ENCODE measurements around the gene RNF2.

Gene RNF2

GRCh38 chr1:185017338-185017737, 28.0 kb upstream of the RNF2 start:
- TF ChIP-seq, protein P1, sequence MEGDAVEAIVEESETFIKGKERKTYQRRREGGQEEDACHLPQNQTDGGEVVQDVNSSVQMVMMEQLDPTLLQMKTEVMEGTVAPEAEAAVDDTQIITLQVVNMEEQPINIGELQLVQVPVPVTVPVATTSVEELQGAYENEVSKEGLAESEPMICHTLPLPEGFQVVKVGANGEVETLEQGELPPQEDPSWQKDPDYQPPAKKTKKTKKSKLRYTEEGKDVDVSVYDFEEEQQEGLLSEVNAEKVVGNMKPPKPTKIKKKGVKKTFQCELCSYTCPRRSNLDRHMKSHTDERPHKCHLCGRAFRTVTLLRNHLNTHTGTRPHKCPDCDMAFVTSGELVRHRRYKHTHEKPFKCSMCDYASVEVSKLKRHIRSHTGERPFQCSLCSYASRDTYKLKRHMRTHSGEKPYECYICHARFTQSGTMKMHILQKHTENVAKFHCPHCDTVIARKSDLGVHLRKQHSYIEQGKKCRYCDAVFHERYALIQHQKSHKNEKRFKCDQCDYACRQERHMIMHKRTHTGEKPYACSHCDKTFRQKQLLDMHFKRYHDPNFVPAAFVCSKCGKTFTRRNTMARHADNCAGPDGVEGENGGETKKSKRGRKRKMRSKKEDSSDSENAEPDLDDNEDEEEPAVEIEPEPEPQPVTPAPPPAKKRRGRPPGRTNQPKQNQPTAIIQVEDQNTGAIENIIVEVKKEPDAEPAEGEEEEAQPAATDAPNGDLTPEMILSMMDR (IDR thresholded peaks at IDR 0.05; ENCODE audit: insufficient read depth, missing control alignments) = no peak
- DNase-seq (ENCODE audit: insufficient read length, low spot score) = no peak
- no peak for FAIRE-seq

DNA sequence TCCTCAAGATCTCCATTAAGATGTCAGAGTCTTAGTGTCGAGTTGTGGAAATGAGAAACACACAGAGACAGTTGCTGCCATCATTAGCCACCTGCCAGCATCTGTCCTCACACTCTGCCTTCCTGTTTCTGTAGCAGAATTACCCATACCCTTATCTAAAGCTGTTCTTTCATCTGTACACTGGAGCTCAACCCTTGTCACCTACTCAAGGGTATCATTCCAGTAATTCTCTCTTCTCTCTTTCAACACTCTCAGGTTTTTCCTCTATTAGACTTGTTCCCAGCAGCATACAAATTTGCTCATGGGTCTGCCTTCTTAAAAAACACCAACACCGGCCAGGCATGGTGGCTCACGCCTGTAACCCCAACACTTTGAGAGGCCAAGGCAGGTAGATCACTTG, 27.4 kb upstream of the RNF2 start:
- FAIRE-seq (no peak), DNase-seq (ENCODE audit: insufficient read length, low spot score) (no peak)
- TF ChIP-seq, protein P1 (IDR thresholded peaks at IDR 0.05; ENCODE audit: insufficient read depth, missing control alignments) = no peak

GRCh38 chr1:185027252-185027882, 18.0 kb upstream of the RNF2 start:
- DNase-seq (ENCODE audit: insufficient read length, low spot score) (no peak), FAIRE-seq (no peak)
- TF ChIP-seq, protein P1 (IDR thresholded peaks at IDR 0.05; ENCODE audit: insufficient read depth, missing control alignments) = no peak

- no peak for FAIRE-seq
These were observed 11.7 kb upstream of the RNF2 start for GRCh38 chr1:185033686-185034085.

DNA sequence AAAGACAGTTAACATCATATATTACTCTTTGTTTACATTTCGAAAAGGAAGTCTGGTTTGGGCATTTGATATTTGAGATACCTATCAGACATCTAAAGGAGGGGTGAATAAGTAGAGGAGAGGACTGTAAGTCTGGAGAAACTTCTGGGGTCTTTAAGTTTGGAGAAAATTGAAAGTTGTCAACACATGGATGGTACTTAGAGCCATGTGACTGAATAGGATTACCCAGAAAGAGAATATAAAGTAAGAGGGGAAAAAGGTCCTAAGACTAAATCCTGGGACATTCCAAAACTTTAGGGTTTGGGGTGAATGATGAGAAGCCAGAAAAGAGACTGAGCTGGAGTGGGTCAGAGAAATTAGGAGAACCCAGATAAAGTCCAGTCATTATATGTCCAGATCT, 10.1 kb upstream of the RNF2 start:
- DNase-seq (ENCODE audit: insufficient read length, low spot score) = no peak

More at GRCh38 chr1:185033686-185034085, 11.7 kb upstream of the RNF2 start:
- DNase-seq (ENCODE audit: insufficient read length, low spot score) = no peak
- TF ChIP-seq, protein P1 (IDR thresholded peaks at IDR 0.05; ENCODE audit: insufficient read depth, missing control alignments) = no peak

GRCh38 chr1:185038813-185039376, 6.5 kb upstream of the RNF2 start:
- FAIRE-seq = peak; percentile 66
- TF ChIP-seq, protein P1 (IDR thresholded peaks at IDR 0.05; ENCODE audit: insufficient read depth, missing control alignments) = no peak
- no peak for DNase-seq (ENCODE audit: insufficient read length, low spot score)

More for the DNA sequence above, 10.1 kb upstream of the RNF2 start:
- TF ChIP-seq, protein P1 (IDR thresholded peaks at IDR 0.05; ENCODE audit: insufficient read depth, missing control alignments) = no peak
- FAIRE-seq = peak; percentile 46

DNA sequence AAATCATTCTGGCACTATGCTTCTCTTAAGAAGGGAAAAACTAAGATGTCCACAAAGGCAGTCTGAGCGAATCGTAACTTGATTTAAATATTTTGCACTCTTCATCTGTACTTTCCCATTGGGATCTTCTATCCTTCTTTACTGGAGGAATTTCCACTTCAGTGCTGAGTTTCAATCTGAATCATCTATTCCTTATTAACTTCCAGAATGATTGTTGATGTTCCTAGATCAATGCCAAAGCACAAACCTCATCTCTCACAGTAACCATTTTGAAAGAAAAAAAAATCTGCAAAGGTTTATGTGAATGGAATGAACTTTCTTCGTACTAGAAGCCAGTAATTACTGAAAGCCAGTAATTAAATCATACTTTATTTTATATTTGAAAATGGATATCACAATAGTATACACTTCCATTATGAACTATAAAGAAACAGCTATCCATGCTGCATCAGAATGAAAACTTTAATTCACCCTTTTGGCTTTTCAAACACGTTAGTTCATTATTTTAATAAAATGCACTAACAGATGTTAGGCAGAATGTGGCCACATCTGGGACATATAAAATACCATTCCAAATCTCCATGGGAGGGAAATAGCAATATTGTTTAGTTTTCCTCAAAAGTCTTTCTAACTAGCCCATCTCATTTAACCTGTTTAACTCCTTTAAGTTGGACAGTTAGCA, 5.5 kb upstream of the RNF2 start:
- no peak for DNase-seq (ENCODE audit: insufficient read length, low spot score)
- FAIRE-seq = no peak
- TF ChIP-seq, protein P1 (IDR thresholded peaks at IDR 0.05; ENCODE audit: insufficient read depth, missing control alignments) = no peak
